Lower lobe of right lung (tissue), 2 donors: Measurements from ENCODE around the gene SFTPB. TPM values are rescaled to one million over a fixed set of nuclear protein-coding genes. Genes with fewer than 3 reads are reported as not detected.

Source experiments
- ATAC-seq, 2 donors: fragments of 200-7000 bp; cut with Tn5 transposase; one replicate each; pipeline ENCODE4 v1.9.1; 2020 to 2022; ENCODE audit warnings: mild to moderate bottlenecking in 2 of 2, moderate library complexity in 2 of 2
- DNase-seq: peaks from one replicate; pipeline ENCODE4 v3.0.0-alpha.2; 2020
- H3K27ac ChIP-seq: fragments of 200-600 bp; one replicate; pipeline ENCODE4 v1.8.0; 2022
- H3K27me3 ChIP-seq: fragments of 200-600 bp; one replicate; pipeline ENCODE4 v1.8.0; 2022; ENCODE audit warnings: low read depth
- H3K36me3 ChIP-seq: fragments of 200-600 bp; one replicate; pipeline ENCODE4 v1.8.0; 2022; ENCODE audit warnings: mild to moderate bottlenecking
- H3K4me1 ChIP-seq: fragments of 200-600 bp; one replicate; pipeline ENCODE4 v1.8.0; 2022
- H3K4me3 ChIP-seq: fragments of 200-600 bp; one replicate; pipeline ENCODE4 v1.8.0; 2022; ENCODE audit warnings: mild to moderate bottlenecking
- H3K9me3 ChIP-seq: fragments of 200-600 bp; one replicate; pipeline ENCODE4 v1.8.0; 2022
- intact Hi-C: fragments of 100-400 bp; cut with DNase I; formaldehyde crosslinking; loops from one replicate; pipeline ENCODE4 v1.11.0; 2022
- total RNA-seq: library from RNA; stranded (reverse); fragmentation: NEBNext Ultra II Directional; extraction: Animal tissue kit (Norgen Biotek cat#: 25700); gene quantifications from one replicate; pipeline ENCODE4 v1.2.1, GENCODE V29; 2021
- TF ChIP-seq, protein P1 (sequence below): fragments of 200-600 bp; IDR thresholded peaks from one replicate; pipeline ENCODE4 v1.8.0; 2022; ENCODE audit warnings: antibody characterized with exemption, mild to moderate bottlenecking
- donor health status: DM: no; HTN: yes; CAD: no; lungs with severe emphysema.

Gene SFTPB
- total RNA-seq, 1 donor from 2014 or later = 12,584 TPM

DNA sequence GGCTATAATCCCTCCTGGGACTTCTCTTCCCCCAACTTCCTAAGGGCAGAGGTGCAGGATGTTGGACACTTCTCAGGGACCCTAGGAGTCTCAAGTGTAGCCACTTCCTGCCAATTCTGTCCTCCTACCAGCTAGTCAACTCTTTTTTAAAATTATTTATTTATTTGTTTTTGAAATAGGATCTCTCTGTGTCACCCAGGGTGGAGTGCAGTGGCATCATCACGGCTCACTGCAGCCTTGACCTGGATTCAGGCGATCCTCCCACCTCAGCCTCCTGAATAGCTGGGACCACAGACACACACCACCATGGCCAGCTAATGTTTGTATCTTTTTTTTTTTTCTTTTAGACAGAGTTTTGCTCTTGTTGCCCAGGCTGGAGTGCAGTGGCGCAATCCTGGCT lies 11.5 kb downstream of the SFTPB start:
- Histone ChIP-seq H3K27ac (peak overlapping the region; percentile 47), H3K36me3 (peaks cover 25% of the 10 kb centered on the region), H3K27me3 (no peaks in the 10 kb centered on the region), H3K4me3 (no peak overlapping the region), H3K4me1 (peaks cover 23% of the 10 kb centered on the region), H3K9me3 (no peaks in the 10 kb centered on the region)
- TF ChIP-seq, protein P1, sequence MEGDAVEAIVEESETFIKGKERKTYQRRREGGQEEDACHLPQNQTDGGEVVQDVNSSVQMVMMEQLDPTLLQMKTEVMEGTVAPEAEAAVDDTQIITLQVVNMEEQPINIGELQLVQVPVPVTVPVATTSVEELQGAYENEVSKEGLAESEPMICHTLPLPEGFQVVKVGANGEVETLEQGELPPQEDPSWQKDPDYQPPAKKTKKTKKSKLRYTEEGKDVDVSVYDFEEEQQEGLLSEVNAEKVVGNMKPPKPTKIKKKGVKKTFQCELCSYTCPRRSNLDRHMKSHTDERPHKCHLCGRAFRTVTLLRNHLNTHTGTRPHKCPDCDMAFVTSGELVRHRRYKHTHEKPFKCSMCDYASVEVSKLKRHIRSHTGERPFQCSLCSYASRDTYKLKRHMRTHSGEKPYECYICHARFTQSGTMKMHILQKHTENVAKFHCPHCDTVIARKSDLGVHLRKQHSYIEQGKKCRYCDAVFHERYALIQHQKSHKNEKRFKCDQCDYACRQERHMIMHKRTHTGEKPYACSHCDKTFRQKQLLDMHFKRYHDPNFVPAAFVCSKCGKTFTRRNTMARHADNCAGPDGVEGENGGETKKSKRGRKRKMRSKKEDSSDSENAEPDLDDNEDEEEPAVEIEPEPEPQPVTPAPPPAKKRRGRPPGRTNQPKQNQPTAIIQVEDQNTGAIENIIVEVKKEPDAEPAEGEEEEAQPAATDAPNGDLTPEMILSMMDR = no peak
- DNase-seq = no peak
- intact Hi-C loops = no loop called here
- peak; percentile 4 to 9 for ATAC-seq

- H3K4me1 ChIP-seq = peaks cover 19% of the 10 kb centered on the region
- ATAC-seq (peak in 1 of 2 donors; percentile 2), DNase-seq (no peak)
- peaks cover 29% of the 10 kb centered on the region for H3K36me3 ChIP-seq
- H3K4me3 ChIP-seq = no peak overlapping the region
- peak overlapping the region; percentile 47 for H3K27ac ChIP-seq
- H3K9me3 ChIP-seq = no peaks in the 10 kb centered on the region
- H3K27me3 ChIP-seq = no peaks in the 10 kb centered on the region
- TF ChIP-seq, protein P1 = no peak
- intact Hi-C loops = no loop called here
Measured at GRCh38 chr2:85655961-85656417, 12.0 kb downstream of the SFTPB start.

- Histone ChIP-seq H3K27ac (peak overlapping the region; percentile 56), H3K4me1 (peaks cover 17% of the 10 kb centered on the region), H3K27me3 (no peaks in the 10 kb centered on the region), H3K9me3 (no peaks in the 10 kb centered on the region), H3K36me3 (peaks cover 47% of the 10 kb centered on the region), H3K4me3 (no peak overlapping the region)
- TF ChIP-seq, protein P1 = no peak
- no peak for DNase-seq
- intact Hi-C loops = no loop called here
- ATAC-seq = no peak
Measured at GRCh38 chr2:85653996-85654395, 14.0 kb downstream of the SFTPB start.

- peak overlapping the region; percentile 56 for H3K27ac ChIP-seq
- no peak overlapping the region for H3K4me3 ChIP-seq
- H3K36me3 ChIP-seq = peaks cover 63% of the 10 kb centered on the region
- H3K27me3 ChIP-seq = no peaks in the 10 kb centered on the region
- DNase-seq (no peak), ATAC-seq (no peak)
- H3K9me3 ChIP-seq = no peaks in the 10 kb centered on the region
- H3K4me1 ChIP-seq = peaks cover 28% of the 10 kb centered on the region
- TF ChIP-seq, protein P1 = no peak
- intact Hi-C loops = no loop called here
Measured at GRCh38 chr2:85652056-85652455, 15.9 kb downstream of the SFTPB start.

- TF ChIP-seq, protein P1 = no peak
Measured at GRCh38 chr2:85651097-85651496, 16.9 kb downstream of the SFTPB start.

More at GRCh38 chr2:85651097-85651496, 16.9 kb downstream of the SFTPB start:
- no peak for ATAC-seq
- peaks cover 68% of the 10 kb centered on the region for H3K36me3 ChIP-seq
- peaks cover 28% of the 10 kb centered on the region for H3K4me1 ChIP-seq
- intact Hi-C loops = no loop called here
- H3K27ac ChIP-seq = no peak overlapping the region
- DNase-seq = no peak
- H3K9me3 ChIP-seq = no peaks in the 10 kb centered on the region
- H3K27me3 ChIP-seq = no peaks in the 10 kb centered on the region
- H3K4me3 ChIP-seq = no peak overlapping the region
